ENCODE measurements around the gene CLK3.

DNA sequence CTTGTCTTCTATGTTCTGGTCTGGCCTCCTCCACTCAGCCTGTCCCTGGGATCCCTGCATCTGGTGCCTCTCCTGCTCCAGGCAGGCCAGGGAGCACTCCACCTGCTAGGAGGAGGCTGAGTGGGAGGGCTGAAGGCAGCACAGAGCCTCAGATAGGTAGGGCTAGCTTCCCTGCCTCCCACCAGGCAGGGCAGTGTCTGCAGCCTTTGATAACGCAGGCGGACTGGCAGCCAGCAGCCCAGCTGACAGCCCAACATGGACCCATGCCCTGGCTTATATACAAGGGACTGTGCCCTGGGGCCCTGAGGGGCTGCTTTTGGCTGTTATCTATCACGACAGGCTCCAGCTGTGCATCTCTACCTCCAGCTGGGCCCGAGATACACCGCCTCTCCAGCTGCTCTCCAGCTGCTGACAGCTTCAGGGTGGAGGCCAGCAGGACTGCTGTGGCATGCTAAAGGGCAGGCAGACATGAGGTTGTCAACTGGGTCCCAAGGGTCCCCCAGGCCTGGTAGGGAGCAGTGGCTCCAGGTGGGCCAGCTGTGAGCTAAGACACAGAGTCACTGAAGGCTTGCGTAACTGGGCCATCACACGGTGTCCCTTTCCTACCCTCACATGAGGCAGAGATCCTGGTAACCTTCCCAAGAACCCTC, 5.2 kb upstream of the CLK3 start:
- TF ChIP-seq, protein P1, sequence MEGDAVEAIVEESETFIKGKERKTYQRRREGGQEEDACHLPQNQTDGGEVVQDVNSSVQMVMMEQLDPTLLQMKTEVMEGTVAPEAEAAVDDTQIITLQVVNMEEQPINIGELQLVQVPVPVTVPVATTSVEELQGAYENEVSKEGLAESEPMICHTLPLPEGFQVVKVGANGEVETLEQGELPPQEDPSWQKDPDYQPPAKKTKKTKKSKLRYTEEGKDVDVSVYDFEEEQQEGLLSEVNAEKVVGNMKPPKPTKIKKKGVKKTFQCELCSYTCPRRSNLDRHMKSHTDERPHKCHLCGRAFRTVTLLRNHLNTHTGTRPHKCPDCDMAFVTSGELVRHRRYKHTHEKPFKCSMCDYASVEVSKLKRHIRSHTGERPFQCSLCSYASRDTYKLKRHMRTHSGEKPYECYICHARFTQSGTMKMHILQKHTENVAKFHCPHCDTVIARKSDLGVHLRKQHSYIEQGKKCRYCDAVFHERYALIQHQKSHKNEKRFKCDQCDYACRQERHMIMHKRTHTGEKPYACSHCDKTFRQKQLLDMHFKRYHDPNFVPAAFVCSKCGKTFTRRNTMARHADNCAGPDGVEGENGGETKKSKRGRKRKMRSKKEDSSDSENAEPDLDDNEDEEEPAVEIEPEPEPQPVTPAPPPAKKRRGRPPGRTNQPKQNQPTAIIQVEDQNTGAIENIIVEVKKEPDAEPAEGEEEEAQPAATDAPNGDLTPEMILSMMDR (conservative IDR thresholded peaks at IDR 0.05) = no peak
- no peak for TF ChIP-seq EZH2 (IDR thresholded peaks at IDR 0.05; ENCODE audit: low read depth)
